Liver (tissue), 9 donors: Measurements from ENCODE around the gene PAXIP1. TPM values are rescaled to one million over a fixed set of nuclear protein-coding genes. Genes with fewer than 3 reads are reported as not detected.

Experiments
- DNase-seq: peaks from one replicate; pipeline ENCODE4 v3.0.0-alpha.2; 2017; ENCODE audit warnings: low spot score
- H3K27ac ChIP-seq, 2 donors: one replicate each; pipeline ENCODE4 v1.7.0; 2013; ENCODE audit warnings: inconsistent platforms in 2 of 2, low read length in 2 of 2, control low read depth in 1 of 2, low read depth in 1 of 2, mild to moderate bottlenecking in 1 of 2
- H3K27me3 ChIP-seq, 4 donors: one replicate each; pipeline versions ENCODE4 v1.6.1 to v1.7.0; 2013; ENCODE audit warnings: low read length in 3 of 4, inconsistent platforms in 1 of 4, mild to moderate bottlenecking in 1 of 4, moderate library complexity in 1 of 4; ENCODE audit not compliant: control insufficient read depth in 4 of 4, insufficient read depth in 4 of 4
- H3K36me3 ChIP-seq, 4 donors: one replicate each; pipeline versions ENCODE4 v1.6.1 to v1.7.0; 2013; ENCODE audit warnings: low read length in 3 of 4, mild to moderate bottlenecking in 3 of 4, low read depth in 1 of 4, moderate library complexity in 1 of 4; ENCODE audit not compliant: control insufficient read depth in 4 of 4, insufficient read depth in 3 of 4
- H3K4me1 ChIP-seq, 4 donors: one replicate each; pipeline versions ENCODE4 v1.6.1 to v1.7.0; 2013; ENCODE audit warnings: low read length in 3 of 4, mild to moderate bottlenecking in 3 of 4, moderate library complexity in 1 of 4; ENCODE audit not compliant: control insufficient read depth in 4 of 4, insufficient read depth in 4 of 4
- H3K4me3 ChIP-seq, 3 donors: one replicate each; pipeline versions ENCODE4 v1.6.1 to v1.7.0; 2013; ENCODE audit warnings: low read length in 3 of 3, control low read depth in 1 of 3, low read depth in 1 of 3, mild to moderate bottlenecking in 1 of 3
- H3K9ac ChIP-seq, 2 donors: one replicate each; pipeline ENCODE4 v1.7.0; 2013; ENCODE audit warnings: low read length in 2 of 2, mild to moderate bottlenecking in 2 of 2, moderate library complexity in 2 of 2, control low read depth in 1 of 2, low read depth in 1 of 2
- H3K9me3 ChIP-seq, 4 donors: one replicate each; pipeline versions ENCODE4 v1.6.1 to v1.7.0; 2013; ENCODE audit warnings: low read length in 3 of 4; ENCODE audit not compliant: control insufficient read depth in 4 of 4
- ATF3 ChIP-seq: IDR thresholded peaks from 2 replicates; pipeline ENCODE4 v1.6.1; 2016; ENCODE audit warnings: antibody characterized with exemption
- EGR1 ChIP-seq, 2 donors: IDR thresholded peaks; 2 replicates each; pipeline ENCODE4 v1.6.1; 2016 to 2018; ENCODE audit warnings: antibody characterized with exemption in 2 of 2, low read depth in 2 of 2
- FOXA1 ChIP-seq: IDR thresholded peaks from 2 replicates; pipeline ENCODE4 v1.6.1; 2016; ENCODE audit warnings: antibody characterized with exemption
- FOXA2 ChIP-seq: IDR thresholded peaks from 2 replicates; pipeline ENCODE4 v1.6.1; 2016; ENCODE audit warnings: antibody characterized with exemption
- GABPA ChIP-seq, 2 donors: IDR thresholded peaks in 1 of 2; conservative IDR thresholded peaks in 1 of 2; 2 replicates each; pipeline ENCODE4 v1.6.1; 2016; ENCODE audit warnings: antibody characterized with exemption in 2 of 2, mild to moderate bottlenecking in 1 of 2, moderate library complexity in 1 of 2
- HNF4A ChIP-seq, 2 donors: conservative IDR thresholded peaks; 2 replicates each; pipeline ENCODE4 v1.6.1; 2016; ENCODE audit warnings: antibody characterized with exemption in 2 of 2, mild to moderate bottlenecking in 2 of 2
- HNF4G ChIP-seq: IDR thresholded peaks from 2 replicates; pipeline ENCODE4 v1.6.1; 2016; ENCODE audit warnings: antibody characterized with exemption
- JUND ChIP-seq, 2 donors: IDR thresholded peaks; 2 replicates each; pipeline ENCODE4 v1.6.1; 2016; ENCODE audit warnings: antibody characterized with exemption in 2 of 2
- MAX ChIP-seq: IDR thresholded peaks from 2 replicates; pipeline ENCODE4 v1.6.1; 2016; ENCODE audit warnings: antibody characterized with exemption
- NR2F2 ChIP-seq: IDR thresholded peaks from 2 replicates; pipeline ENCODE4 v1.6.1; 2016; ENCODE audit warnings: antibody characterized with exemption
- RAD21 ChIP-seq, 2 donors: IDR thresholded peaks; 2 replicates each; pipeline ENCODE4 v1.6.1; 2016; ENCODE audit warnings: antibody characterized with exemption in 2 of 2, mild to moderate bottlenecking in 2 of 2
- REST ChIP-seq: IDR thresholded peaks from 2 replicates; pipeline ENCODE4 v1.6.1; 2016; ENCODE audit warnings: antibody characterized with exemption, mild to moderate bottlenecking
- RXRA ChIP-seq, 2 donors: IDR thresholded peaks; 2 replicates each; pipeline ENCODE4 v1.6.1; 2017 to 2018; ENCODE audit warnings: antibody characterized with exemption in 2 of 2, mild to moderate bottlenecking in 1 of 2
- SP1 ChIP-seq: IDR thresholded peaks from 2 replicates; pipeline ENCODE4 v1.6.1; 2018; ENCODE audit warnings: antibody characterized with exemption, mild to moderate bottlenecking
- TAF1 ChIP-seq: conservative IDR thresholded peaks from 2 replicates; pipeline ENCODE4 v1.6.1; 2016; ENCODE audit warnings: antibody characterized with exemption, mild to moderate bottlenecking
- YY1 ChIP-seq: IDR thresholded peaks from 2 replicates; pipeline ENCODE4 v1.6.1; 2016; ENCODE audit warnings: antibody characterized with exemption, mild to moderate bottlenecking
- WGBS: extraction: QIAGEN DNeasy Blood & Tissue Kit; methylation state at CpG from one replicate; pipeline ENCODE4 v1.1.7; 2013; 5-methylcytosine and 5-hydroxymethylcytosine counted together
- polyA plus RNA-seq, 2 donors: library from polyadenylated mRNA; stranded (reverse) in 1 of 2; unstranded in 1 of 2; fragments of 200-250 nt in 1 of 2; fragments of >200 nt in 1 of 2; fragmentation: Nextera tagmentation in 1 of 2; extraction: Ambion mirVana in 1 of 2; gene quantifications; one replicate each; pipeline versions ENCODE4 v1.2.1 to v1.2.3, GENCODE V29; 2013 to 2015
- total RNA-seq, 2 donors: library from RNA; depleted of rRNA; stranded (reverse); fragments of >200 nt; gene quantifications; one replicate each; pipeline ENCODE4 v1.2.3, GENCODE V29; 2014
- TF ChIP-seq, protein P1 (sequence below): IDR thresholded peaks from 2 replicates; pipeline ENCODE4 v1.6.1; 2016; ENCODE audit warnings: antibody characterized with exemption
- TF ChIP-seq, protein P2 (sequence below): fragments of 150-350 bp; IDR thresholded peaks from 2 replicates; pipeline ENCODE4 v1.5.1; 2017; ENCODE audit warnings: improper control_type of control experiment, low read depth, low read length; ENCODE audit not compliant: missing input control
- donor health status: healthy.
- donor health status: healthy.
- donor health status: healthy.
- donor health status: healthy.
- donor health status: healthy.

The PAXIP1 gene
- total and polyA plus RNA-seq, 4 donors, result 2.0 to 10.1 (median 5.8) TPM

DNA sequence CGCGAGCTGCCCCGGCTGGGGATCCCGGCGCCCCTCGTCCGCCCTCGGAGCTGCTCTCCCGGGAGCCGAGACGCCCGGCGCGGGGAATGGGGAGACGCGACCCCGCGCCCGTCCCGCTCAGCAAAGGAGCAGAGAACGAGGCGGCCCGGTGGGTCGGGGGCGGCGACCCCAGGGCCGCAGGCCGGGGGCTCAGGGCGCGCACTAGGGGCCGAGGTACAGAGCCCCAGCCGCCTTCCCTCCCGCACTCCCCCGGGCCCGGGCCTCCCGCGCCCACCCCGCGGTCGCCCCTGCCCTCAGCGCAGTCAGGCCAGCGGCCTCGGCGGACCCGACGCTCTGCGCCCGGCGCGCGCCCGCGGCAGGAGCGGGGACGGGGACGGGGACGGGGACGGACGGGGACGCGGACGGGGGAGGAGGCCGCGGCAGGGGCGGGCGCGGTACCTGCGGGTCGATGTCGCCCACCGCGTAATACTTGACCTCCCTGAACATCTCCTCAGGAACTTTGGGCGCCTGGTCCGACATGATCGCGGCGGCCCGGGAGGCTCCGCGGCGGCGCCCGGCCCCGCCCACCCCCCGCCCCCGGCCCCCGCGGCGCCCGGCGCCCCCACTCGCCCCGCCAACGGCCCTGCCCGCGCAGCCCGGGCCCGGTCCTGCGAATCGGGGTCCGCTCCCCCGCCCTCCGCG, 373 bp downstream of the PAXIP1 start:
- Histone ChIP-seq H3K4me1 (peaks cover 2 to 11% (median 3%) of the 10 kb centered on the region in 4 donors), H3K27me3 (no peaks in the 10 kb centered on the region), H3K36me3 (peaks cover 1 to 5% (median 4%) of the 10 kb centered on the region in 4 donors), H3K27ac (no peak overlapping the region), H3K9ac (peak overlapping the region in 1 of 2 donors; percentile 58), H3K9me3 (no peaks in the 10 kb centered on the region), H3K4me3 (peak overlapping the region; percentile 41 to 98 (median 53))
- TF ChIP-seq NR2F2 (no peak), ATF3 (no peak), RAD21 (IDR thresholded peaks at IDR 0.05) (no peak), EGR1 (IDR thresholded peaks at IDR 0.05; ENCODE audit: low read depth in 2 of 2) (no peak), RXRA (IDR thresholded peaks at IDR 0.05) (no peak)
- DNase-seq, result peak; percentile 75
- WGBS, result 1% methylated on average over 104 of the region's 104 CpGs

DNA sequence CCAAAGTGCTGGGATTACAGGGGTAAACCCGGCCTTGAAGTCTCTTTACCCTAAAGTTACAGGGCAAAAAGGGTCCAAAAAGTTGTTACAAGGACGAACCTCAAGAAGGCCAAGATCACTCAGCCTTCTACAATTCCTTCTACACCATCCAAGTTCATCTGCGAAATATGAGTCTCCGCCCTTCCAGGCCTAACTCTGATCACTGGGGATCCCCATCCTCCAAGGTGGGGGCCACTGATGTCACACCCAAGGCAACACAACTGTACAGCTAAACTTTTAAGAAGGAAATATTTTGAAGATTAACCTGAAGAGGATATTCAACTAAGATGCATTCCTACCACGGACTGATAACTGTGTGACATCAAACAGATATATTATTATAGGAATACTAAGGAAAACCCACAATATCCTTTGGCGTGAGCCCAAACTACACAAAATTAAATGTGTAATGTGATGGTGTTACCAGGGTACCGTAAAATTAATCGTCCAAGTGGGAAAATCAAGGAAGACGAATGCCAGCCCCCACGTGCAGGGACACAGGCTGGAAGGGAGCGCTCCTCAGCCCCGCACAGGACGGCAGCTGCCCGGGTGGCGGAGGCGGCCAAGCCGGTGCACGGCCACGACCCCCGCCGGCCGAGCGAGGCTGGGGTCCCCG, 1.0 kb downstream of the PAXIP1 start:
- TF ChIP-seq SP1 (no peak), HNF4G (no peak), YY1 (no peak), MAX (no peak), NR2F2 (no peak), FOXA2 (no peak), GABPA (IDR thresholded peaks at IDR 0.05 in 1 of 2, conservative IDR thresholded peaks at IDR 0.05 in 1 of 2) (no peak), REST (no peak), FOXA1 (no peak), RAD21 (IDR thresholded peaks at IDR 0.05) (no peak), TAF1 (no peak), EGR1 (IDR thresholded peaks at IDR 0.05; ENCODE audit: low read depth in 2 of 2) (no peak), HNF4A (conservative IDR thresholded peaks at IDR 0.05) (no peak), ATF3 (no peak), RXRA (IDR thresholded peaks at IDR 0.05) (no peak), JUND (IDR thresholded peaks at IDR 0.05) (no peak)
- TF ChIP-seq, protein P1, sequence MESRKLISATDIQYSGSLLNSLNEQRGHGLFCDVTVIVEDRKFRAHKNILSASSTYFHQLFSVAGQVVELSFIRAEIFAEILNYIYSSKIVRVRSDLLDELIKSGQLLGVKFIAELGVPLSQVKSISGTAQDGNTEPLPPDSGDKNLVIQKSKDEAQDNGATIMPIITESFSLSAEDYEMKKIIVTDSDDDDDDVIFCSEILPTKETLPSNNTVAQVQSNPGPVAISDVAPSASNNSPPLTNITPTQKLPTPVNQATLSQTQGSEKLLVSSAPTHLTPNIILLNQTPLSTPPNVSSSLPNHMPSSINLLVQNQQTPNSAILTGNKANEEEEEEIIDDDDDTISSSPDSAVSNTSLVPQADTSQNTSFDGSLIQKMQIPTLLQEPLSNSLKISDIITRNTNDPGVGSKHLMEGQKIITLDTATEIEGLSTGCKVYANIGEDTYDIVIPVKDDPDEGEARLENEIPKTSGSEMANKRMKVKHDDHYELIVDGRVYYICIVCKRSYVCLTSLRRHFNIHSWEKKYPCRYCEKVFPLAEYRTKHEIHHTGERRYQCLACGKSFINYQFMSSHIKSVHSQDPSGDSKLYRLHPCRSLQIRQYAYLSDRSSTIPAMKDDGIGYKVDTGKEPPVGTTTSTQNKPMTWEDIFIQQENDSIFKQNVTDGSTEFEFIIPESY, result no peak
- TF ChIP-seq, protein P2, sequence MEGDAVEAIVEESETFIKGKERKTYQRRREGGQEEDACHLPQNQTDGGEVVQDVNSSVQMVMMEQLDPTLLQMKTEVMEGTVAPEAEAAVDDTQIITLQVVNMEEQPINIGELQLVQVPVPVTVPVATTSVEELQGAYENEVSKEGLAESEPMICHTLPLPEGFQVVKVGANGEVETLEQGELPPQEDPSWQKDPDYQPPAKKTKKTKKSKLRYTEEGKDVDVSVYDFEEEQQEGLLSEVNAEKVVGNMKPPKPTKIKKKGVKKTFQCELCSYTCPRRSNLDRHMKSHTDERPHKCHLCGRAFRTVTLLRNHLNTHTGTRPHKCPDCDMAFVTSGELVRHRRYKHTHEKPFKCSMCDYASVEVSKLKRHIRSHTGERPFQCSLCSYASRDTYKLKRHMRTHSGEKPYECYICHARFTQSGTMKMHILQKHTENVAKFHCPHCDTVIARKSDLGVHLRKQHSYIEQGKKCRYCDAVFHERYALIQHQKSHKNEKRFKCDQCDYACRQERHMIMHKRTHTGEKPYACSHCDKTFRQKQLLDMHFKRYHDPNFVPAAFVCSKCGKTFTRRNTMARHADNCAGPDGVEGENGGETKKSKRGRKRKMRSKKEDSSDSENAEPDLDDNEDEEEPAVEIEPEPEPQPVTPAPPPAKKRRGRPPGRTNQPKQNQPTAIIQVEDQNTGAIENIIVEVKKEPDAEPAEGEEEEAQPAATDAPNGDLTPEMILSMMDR, result no peak
- Histone ChIP-seq H3K9ac (peak overlapping the region in 1 of 2 donors; percentile 58), H3K36me3 (peaks cover 1 to 11% (median 6%) of the 10 kb centered on the region in 4 donors), H3K4me3 (peak overlapping the region; percentile 41 to 98 (median 53)), H3K4me1 (peaks cover 2 to 11% (median 3%) of the 10 kb centered on the region in 4 donors), H3K9me3 (no peaks in the 10 kb centered on the region), H3K27me3 (no peaks in the 10 kb centered on the region), H3K27ac (no peak overlapping the region)
- DNase-seq, result no peak
- 18% methylated on average over 24 of the region's 24 CpGs for WGBS
